B cell (primary cell): ENCODE results near the gene DENND6A. TPM values are rescaled to one million over a fixed set of nuclear protein-coding genes. Genes with fewer than 3 reads are reported as not detected.

Experiments
- ATAC-seq: fragments of 200-7000 bp; cut with Tn5 transposase; one replicate; pipeline ENCODE4 v1.10.0; 2021; ENCODE audit warnings: low read depth, mild to moderate bottlenecking, moderate number of reproducible peaks, moderate library complexity
- CTCF ChIA-PET: fragments of 350-600 bp; sonication (Branson Sonifier 250); formaldehyde crosslinking; loops from one replicate; lab custom pipeline; 2021; ENCODE audit warnings: antibody characterized with exemption, inconsistent platforms; lab: Charles Lee
- POLR2A ChIA-PET: fragments of 350-600 bp; sonication (Branson Sonifier 250); formaldehyde crosslinking; loops from one replicate; lab custom pipeline; 2021; ENCODE audit warnings: antibody characterized with exemption; lab: Charles Lee
- DNase-seq: peaks from one replicate; pipeline ENCODE4 v3.0.0; 2013
- H2AFZ ChIP-seq: 2 replicates; pipeline ENCODE4 v1.6.1; 2012; ENCODE audit warnings: mild to moderate bottlenecking, low read depth, low read length; ENCODE audit not compliant: insufficient read depth, poor library complexity, severe bottlenecking
- H3K27ac ChIP-seq, 2 donors: 1 replicate in 1 of 2; 2 replicates in 1 of 2; pipeline ENCODE4 v1.5.1; 2012 to 2013; ENCODE audit warnings: low read length in 2 of 2, mild to moderate bottlenecking in 2 of 2, moderate library complexity in 1 of 2
- H3K27me3 ChIP-seq, 4 experiments: fragments of 200-600 bp in 1 of 4; sonication (generic) in 1 of 4; replicated peaks in 1 of 4; 1 replicate in 2 of 4; 2 replicates in 2 of 4; pipeline versions ENCODE4 v1.6.1 to v1.7.0; 2013 to 2016; ENCODE audit warnings: low read length in 3 of 4, mild to moderate bottlenecking in 2 of 4, mixed read lengths in 1 of 4, moderate library complexity in 1 of 4; ENCODE audit not compliant: insufficient read depth in 4 of 4, control insufficient read depth in 3 of 4; ENCODE audit errors: control extremely low read depth in 1 of 4
- H3K36me3 ChIP-seq, 2 experiments: replicated peaks in 1 of 2; 1 replicate in 1 of 2; 2 replicates in 1 of 2; pipeline versions ENCODE4 v1.6.1 to v1.7.1; 2013; ENCODE audit warnings: low read length in 1 of 2; ENCODE audit not compliant: insufficient read depth in 2 of 2, control insufficient read depth in 1 of 2; ENCODE audit errors: control extremely low read depth in 1 of 2, extremely low read depth in 1 of 2
- H3K4me1 ChIP-seq, 2 donors: fragments of 200-600 bp in 1 of 2; sonication (generic) in 1 of 2; 1 replicate in 1 of 2; 2 replicates in 1 of 2; pipeline versions ENCODE4 v1.5.1 to v1.6.1; 2013 to 2017; ENCODE audit warnings: low read length in 2 of 2; ENCODE audit not compliant: control insufficient read depth in 2 of 2, insufficient read depth in 2 of 2
- H3K4me2 ChIP-seq: replicated peaks from 2 replicates; pipeline ENCODE3; 2012; ENCODE audit warnings: mild to moderate bottlenecking, low read depth, low read length; ENCODE audit not compliant: poor library complexity, severe bottlenecking
- H3K4me3 ChIP-seq, 5 experiments: fragments of 200-600 bp in 1 of 5; sonication (generic) in 1 of 5; 1 replicate in 3 of 5; 2 replicates in 2 of 5; pipeline versions ENCODE4 v1.5.1 to v1.7.0; 2011 to 2016; ENCODE audit warnings: low read length in 4 of 5, mild to moderate bottlenecking in 4 of 5, low read depth in 2 of 5, control low read depth in 1 of 5, moderate library complexity in 1 of 5; ENCODE audit not compliant: insufficient read depth in 1 of 5; ENCODE audit errors: control extremely low read depth in 1 of 5, extremely low read depth in 1 of 5
- H3K79me2 ChIP-seq: fragments of 200-600 bp; sonication (generic); one replicate; pipeline ENCODE4 v1.6.0; 2016; ENCODE audit warnings: low read length; ENCODE audit not compliant: control insufficient read depth, insufficient read depth
- H3K9ac ChIP-seq: fragments of 200-600 bp; sonication (generic); 2 replicates; pipeline ENCODE4 v1.6.1; 2017; ENCODE audit warnings: mild to moderate bottlenecking, low read length, moderate library complexity
- H3K9me3 ChIP-seq, 3 donors: one replicate each; pipeline versions ENCODE4 v1.6.1 to v1.7.1; 2013; ENCODE audit warnings: low read length in 2 of 3; ENCODE audit not compliant: control insufficient read depth in 2 of 3, insufficient read depth in 1 of 3; ENCODE audit errors: control extremely low read depth in 1 of 3
- H4K20me1 ChIP-seq: 2 replicates; pipeline ENCODE4 v1.6.0; 2012; ENCODE audit warnings: mild to moderate bottlenecking, low read length; ENCODE audit not compliant: insufficient read depth, control insufficient read depth, poor library complexity, severe bottlenecking
- H3K27ac Mint-ChIP-seq: one replicate; pipeline ENCODE4 v1.8.0; 2021; ENCODE audit warnings: mixed read lengths
- H3K27me3 Mint-ChIP-seq: one replicate; pipeline ENCODE4 v1.8.0; 2021; ENCODE audit warnings: mixed read lengths
- H3K4me1 Mint-ChIP-seq: one replicate; pipeline ENCODE4 v1.8.0; 2021; ENCODE audit warnings: mixed read lengths
- H3K4me3 Mint-ChIP-seq: one replicate; pipeline ENCODE4 v1.8.0; 2021; ENCODE audit warnings: mixed read lengths
- H3K9me3 Mint-ChIP-seq: one replicate; pipeline ENCODE4 v1.8.0; 2022; ENCODE audit warnings: mixed read lengths; ENCODE audit not compliant: insufficient read depth
- CTCF ChIP-seq: fragments of 200-600 bp; IDR thresholded peaks from one replicate; pipeline ENCODE4 v1.8.0; 2022; ENCODE audit warnings: antibody characterized with exemption, mild to moderate bottlenecking
- EZH2 ChIP-seq: IDR thresholded peaks from 2 replicates; pipeline ENCODE4 v1.6.1; 2012; ENCODE audit warnings: borderline replicate concordance, low read depth, mild to moderate bottlenecking, moderate library complexity, low read length; ENCODE audit not compliant: insufficient read depth, poor library complexity, severe bottlenecking
- WGBS: methylation state at CpG from one replicate; pipeline ENCODE4 v1.1.5; 2013; ENCODE audit warnings: missing lambda C conversion rate; ENCODE audit not compliant: insufficient coverage; 5-methylcytosine and 5-hydroxymethylcytosine counted together
- intact Hi-C: fragments of 100-400 bp; cut with micrococcal nuclease; formaldehyde crosslinking; loops from one replicate; pipeline ENCODE4 v1.10.0; 2022
- polyA plus RNA-seq: library from polyadenylated mRNA; depleted of rRNA; stranded (reverse); fragments of >200 nt; gene quantifications from 2 replicates; pipeline ENCODE4 v1.2.3, GENCODE V29; 2012
- total RNA-seq, 2 donors: library from RNA; stranded (reverse); fragments of 120-200 nt in 1 of 2; gene quantifications; 1 replicate in 1 of 2; 2 replicates in 1 of 2; pipeline versions ENCODE4 v1.2.3 to v1.2.4, GENCODE V29; 2013 to 2022

DENND6A gene
- total and polyA plus RNA-seq, 2 donors (not counting 1 experiment from before 2014, with no cell fraction given) = 10.0 to 31.5 TPM

GRCh38 chr3:57740027-57740426, 47.1 kb upstream of the DENND6A start:
- no peaks in the 10 kb centered on the region for H3K36me3 ChIP-seq
- no peaks in the 10 kb centered on the region for H4K20me1 ChIP-seq
- ChIA-PET CTCF (no interaction called here), POLR2A (no interaction called here)
- Mint-ChIP-seq H3K9me3 (no peaks in the 10 kb centered on the region), H3K27me3 (no peaks in the 10 kb centered on the region), H3K4me3 (no peak overlapping the region), H3K27ac (no peak overlapping the region), H3K4me1 (no peaks in the 10 kb centered on the region)
- ATAC-seq = no peak
- no peak overlapping the region for H3K4me3 ChIP-seq
- DNase-seq = no peak
- no peaks in the 10 kb centered on the region for H3K4me1 ChIP-seq
- no peaks in the 10 kb centered on the region for H3K9me3 ChIP-seq
- no peak for TF ChIP-seq CTCF
- no peak for TF ChIP-seq EZH2
- H3K27ac ChIP-seq = no peak overlapping the region
- H3K4me2 ChIP-seq = no peak overlapping the region
- H2AFZ ChIP-seq = no peak overlapping the region
- intact Hi-C loops = no loop called here
- H3K27me3 ChIP-seq = no peaks in the 10 kb centered on the region
- no peaks in the 10 kb centered on the region for H3K79me2 ChIP-seq
- H3K9ac ChIP-seq = no peak overlapping the region
- 100% methylated on average over 2 of the region's 5 CpGs for WGBS

- ATAC-seq (no peak), DNase-seq (no peak)
- no peaks in the 10 kb centered on the region for H3K36me3 ChIP-seq
- no peaks in the 10 kb centered on the region for H3K79me2 ChIP-seq
- Mint-ChIP-seq H3K4me1 (no peaks in the 10 kb centered on the region), H3K4me3 (no peak overlapping the region), H3K9me3 (no peaks in the 10 kb centered on the region), H3K27me3 (no peaks in the 10 kb centered on the region), H3K27ac (no peak overlapping the region)
- H3K4me3 ChIP-seq = no peak overlapping the region
- no peak overlapping the region for H3K4me2 ChIP-seq
- H4K20me1 ChIP-seq = no peaks in the 10 kb centered on the region
- ChIA-PET CTCF (no interaction called here), POLR2A (no interaction called here)
- H3K9me3 ChIP-seq = no peaks in the 10 kb centered on the region
- H3K9ac ChIP-seq = no peak overlapping the region
- H3K27me3 ChIP-seq = no peaks in the 10 kb centered on the region
- intact Hi-C loops = no loop called here
- no peak overlapping the region for H2AFZ ChIP-seq
- no peaks in the 10 kb centered on the region for H3K4me1 ChIP-seq
- 97% methylated on average over 3 of the region's 5 CpGs for WGBS
- TF ChIP-seq EZH2 (no peak), CTCF (no peak)
- H3K27ac ChIP-seq = no peak overlapping the region
Measured at GRCh38 chr3:57738391-57738790, 45.5 kb upstream of the DENND6A start.
